CD4-positive, alpha-beta T cell treated with Interleukin-21 for 1 hour (primary cell): ENCODE results near the gene MAML2.

Source experiments
- DNase-seq: peaks from one replicate; pipeline ENCODE4 v3.0.0-alpha.2; 2020

The MAML2 gene

DNA sequence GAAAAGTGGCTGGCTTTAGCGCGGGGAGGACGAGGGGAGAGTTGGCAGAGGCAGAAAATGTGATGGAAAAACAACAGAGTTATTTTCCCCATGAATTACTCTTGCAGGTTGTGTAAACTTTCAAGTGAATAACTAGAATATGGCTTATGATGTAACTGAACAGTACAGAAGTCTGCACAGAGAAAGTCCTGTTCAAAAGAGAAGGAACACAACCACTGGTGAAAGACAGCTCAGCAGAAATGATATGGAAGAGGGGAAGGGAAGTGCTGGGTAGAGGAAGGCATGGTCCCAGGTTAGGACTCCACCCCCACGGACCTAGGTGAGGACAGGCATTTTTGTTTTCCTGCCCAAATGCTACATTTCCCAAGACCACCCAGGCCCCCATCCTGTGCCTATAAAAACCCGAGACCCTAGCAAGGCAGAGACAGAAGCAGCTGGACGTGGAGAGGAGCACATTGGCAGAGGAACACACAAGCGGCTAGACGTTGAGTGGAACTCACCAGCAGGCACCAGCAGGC, 77.7 kb downstream of the MAML2 start:
- DNase-seq = no peak

DNA sequence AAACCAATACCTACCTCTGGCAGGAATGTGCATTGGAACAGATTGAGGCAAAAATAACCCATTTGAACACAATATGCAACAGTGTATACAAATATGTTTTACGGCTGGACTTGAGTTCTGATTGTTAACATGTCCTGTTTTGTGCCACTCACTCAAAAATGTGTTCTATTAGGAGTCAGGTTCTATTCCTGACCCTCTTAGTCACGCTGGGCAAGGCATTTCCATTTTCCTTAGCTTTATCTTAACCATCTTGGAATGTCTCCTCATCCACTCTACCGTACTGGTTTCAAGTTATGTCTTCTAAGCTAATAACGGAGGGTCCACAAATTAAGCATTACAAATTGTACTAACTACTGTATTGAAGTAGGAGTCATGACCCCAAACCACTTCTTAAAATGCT, 78.6 kb downstream of the MAML2 start:
- no peak for DNase-seq

DNA sequence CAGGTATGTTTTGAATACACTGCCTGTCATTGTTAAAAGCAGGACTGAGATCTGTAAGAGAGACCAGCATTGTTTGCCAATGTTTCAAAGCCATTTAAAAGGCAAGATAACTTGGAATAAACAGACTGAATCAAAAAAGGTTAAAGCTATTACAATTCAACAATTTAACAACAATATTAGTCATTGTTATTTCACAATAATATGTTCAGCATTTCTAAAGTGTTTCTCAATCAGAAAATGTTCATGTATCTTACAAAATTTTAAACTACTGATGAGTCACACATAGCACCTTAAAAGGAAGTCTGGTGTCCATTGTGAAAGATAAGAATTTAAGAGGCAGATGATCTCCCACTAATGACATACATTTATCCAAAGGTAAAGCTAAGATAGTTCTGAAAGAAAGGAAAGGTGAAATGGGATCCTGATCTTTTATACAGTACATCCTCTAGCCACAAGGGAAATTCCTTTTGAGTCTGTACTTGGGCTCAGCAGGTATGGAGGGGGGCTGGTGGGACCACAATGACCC, 79.7 kb downstream of the MAML2 start:
- DNase-seq = no peak

DNA sequence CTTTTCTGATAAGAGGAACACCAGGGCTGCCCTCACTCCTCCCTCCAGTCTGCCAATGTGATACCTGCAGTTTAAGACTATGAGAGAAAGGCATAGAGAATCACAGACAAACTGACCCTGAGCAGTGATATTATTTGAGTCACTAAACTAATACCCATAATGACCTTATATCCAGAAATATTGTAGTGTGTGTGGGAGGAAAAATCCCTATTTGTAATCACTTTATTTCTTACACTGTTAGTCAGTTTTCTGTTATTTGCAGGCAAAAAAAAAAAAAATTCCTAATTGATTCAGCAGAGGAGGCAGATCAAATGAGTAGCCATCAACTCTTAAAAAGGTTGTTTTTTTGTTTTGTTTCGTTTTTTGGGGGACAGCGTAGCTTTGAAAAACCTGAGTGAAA, 82.5 kb downstream of the MAML2 start:
- DNase-seq = no peak

DNA sequence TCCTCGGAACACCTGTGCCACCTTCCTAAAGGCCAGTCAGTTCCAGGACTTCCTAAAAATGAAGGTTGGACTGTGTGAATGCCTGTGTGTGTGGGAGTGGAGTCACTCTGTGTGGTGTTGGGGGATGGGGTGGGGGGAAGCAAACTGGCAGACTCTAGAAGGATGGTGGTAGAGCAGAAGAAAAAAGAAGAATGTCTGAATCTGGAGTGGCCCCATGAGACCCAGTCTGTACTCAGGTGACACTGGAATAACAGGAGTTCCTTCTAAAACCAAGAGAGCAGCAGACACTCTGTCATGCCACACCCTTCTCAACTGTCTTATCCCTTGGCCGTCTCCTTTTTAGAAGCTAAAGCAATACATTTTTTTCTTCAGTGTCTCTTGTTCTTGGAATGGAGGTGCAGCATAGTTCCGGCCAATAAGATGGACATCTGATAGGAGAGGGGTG, 82.9 kb downstream of the MAML2 start:
- no peak for DNase-seq

DNA sequence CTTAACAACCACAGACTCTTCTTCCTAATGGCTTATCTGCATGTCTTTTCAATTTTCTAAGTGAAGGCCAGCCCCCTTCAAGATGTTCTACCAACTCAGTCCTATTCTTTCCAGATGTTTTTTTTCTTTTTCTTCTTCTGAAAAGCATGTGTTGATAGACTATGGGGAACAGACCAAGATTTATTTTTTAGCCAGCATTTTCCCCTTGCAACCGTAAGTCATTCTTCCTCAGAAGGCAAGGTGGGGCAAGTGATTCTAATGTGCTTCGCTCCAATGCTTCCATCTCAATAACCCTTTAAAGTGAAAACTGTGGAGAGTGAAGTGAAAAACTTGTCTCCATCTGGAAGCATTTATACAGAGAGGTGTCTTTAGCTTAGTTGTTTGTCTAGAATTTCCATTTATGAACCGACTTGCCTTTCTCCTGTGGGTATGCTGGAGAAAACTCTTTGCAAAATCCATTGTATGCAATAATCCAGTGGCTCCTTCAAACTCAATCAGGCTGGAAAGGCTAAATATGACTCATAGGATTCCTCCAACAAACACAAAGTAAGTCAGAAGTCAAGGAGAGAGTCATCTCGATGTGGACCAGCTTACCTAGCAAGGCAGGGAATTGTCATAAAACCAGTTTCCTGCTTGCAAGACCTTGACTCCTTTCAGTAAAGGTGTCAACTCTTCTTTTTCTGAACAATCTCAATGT, 83.7 kb downstream of the MAML2 start:
- DNase-seq = no peak

DNA sequence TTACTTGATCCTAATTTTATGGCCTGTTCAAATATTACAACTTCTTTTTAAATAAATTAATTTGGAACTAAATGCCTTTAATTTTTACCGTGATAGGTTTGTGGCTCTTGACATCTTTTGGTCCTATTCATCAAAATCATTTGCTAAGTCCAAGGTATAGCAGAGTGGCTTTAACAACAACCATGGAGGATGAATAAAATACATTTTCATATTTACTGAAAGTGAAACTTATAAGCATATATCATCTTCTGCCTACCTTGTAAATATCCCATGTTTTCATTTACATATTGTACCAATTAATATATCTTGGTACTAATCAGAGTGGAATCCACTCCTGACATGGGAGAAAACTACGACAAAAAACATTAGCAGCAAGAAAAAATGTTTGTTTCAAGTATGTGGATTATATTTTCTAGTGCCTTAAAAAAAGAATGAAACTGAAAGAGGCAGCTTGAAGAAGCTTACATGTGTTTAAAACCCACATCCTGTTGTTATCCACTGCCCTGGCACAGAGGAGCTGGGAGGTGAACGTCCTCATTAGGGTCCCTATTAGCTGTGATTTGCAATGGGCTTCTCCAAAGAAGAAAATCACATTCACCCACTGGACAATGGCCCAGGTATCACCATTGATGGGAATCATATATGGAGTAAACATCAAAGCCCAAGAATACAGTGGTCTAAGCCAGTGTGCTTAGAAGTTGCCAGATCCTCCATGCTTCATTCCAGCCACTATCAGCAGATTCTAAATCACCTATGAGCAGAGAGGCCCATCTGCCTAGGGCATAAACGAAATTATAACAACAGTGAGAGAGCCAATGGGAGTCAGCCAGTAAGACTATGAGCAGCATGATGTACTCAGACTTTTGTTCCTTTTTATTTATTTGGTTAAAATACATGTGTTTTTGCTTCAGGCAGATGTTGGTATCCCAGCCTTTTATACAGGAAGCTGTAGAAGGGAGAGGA, 84.7 kb downstream of the MAML2 start:
- peak; percentile 70 for DNase-seq

DNA sequence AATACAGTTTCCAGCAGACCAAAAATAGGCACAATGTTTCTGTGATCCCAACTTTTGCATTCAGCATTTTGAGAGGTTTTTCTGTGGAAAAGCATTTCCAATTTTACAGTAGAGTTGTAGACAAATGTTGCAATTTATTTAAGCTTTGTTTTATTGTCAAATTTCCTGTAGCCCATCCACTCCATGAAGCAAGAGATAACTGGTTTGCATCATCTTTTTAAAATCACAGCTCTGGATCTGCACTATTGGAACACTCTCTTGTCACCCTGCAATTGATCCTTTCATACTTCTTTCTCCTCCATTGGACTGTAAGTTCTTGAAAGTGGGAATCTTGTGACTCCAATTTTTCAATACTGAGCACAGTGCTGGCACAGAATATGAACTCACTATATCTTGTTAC, 86.0 kb downstream of the MAML2 start:
- no peak for DNase-seq

DNA sequence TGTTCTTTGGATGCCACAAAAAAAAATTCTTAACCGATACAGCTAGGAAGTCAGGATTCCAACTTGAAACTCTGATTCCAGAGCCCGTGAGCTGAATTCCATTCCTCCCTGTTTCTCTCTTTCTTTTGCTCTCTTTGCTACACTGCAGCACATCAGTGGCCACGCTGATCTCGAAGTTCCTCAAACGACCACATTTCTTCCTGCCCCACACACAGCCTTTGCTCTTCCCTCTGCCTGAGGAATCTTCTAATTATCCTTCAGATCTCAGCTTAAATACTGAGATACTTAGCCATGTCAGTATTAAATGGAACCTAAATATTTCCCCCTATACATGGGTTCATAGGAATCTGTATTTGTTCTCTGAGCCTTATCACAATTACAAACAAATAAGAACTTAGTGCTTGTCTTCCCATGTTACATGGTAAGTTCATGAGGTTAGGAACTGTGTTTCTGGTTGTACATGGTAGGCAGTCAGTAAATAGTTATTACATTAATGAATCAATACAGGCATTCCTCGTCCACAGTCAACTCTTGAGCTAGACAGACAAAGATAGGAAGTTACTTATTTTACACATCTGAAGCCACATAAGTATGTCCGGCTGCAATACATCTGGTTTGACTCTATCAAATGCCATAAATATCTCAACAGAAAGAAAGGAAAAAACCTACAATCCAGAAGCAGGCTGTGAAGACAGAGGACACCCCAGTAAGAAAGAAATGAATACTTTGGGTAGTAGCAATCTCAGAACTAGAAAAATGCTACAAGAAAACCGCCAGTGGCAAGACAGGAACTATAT, 86.6 kb downstream of the MAML2 start:
- no peak for DNase-seq

DNA sequence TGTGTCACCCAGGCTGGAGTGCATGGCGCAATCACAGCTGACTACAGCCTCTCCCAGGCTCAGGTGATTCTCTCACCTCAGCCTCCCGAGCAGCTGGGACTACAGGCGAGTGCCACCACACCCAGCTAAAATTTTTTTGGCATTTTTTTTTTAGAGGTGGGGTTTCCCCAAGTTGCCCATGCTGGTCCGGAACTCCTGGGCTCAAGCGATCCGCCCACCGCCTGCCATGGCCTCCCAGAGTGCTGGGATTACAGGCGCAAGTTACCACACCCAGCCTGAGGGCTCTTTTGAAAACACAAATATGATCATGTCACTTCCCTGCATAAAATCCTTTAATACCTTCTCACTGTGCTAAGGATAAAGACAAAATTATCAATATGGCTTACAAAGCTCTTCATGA, 88.1 kb downstream of the MAML2 start:
- peak; percentile 24 for DNase-seq

DNA sequence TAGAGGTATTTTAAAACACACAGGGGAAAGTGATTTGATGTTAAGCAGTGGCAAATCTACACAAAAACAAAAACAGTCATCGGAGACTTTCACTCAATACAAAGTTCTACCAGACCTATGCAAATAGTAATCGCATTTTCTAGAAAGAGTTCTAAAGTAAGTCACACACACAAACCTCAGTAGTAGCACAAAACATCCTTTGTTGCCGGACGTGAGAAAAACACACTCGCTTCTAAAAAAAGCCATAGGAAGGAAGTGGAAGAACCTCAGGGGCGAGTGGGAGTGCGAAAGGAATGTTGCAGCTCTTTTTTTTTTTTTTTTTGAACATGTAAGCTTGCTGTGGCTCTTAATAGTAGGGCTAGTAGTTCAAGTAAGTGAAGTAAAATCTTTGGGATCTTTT, 88.9 kb downstream of the MAML2 start:
- peak; percentile 57 for DNase-seq

DNA sequence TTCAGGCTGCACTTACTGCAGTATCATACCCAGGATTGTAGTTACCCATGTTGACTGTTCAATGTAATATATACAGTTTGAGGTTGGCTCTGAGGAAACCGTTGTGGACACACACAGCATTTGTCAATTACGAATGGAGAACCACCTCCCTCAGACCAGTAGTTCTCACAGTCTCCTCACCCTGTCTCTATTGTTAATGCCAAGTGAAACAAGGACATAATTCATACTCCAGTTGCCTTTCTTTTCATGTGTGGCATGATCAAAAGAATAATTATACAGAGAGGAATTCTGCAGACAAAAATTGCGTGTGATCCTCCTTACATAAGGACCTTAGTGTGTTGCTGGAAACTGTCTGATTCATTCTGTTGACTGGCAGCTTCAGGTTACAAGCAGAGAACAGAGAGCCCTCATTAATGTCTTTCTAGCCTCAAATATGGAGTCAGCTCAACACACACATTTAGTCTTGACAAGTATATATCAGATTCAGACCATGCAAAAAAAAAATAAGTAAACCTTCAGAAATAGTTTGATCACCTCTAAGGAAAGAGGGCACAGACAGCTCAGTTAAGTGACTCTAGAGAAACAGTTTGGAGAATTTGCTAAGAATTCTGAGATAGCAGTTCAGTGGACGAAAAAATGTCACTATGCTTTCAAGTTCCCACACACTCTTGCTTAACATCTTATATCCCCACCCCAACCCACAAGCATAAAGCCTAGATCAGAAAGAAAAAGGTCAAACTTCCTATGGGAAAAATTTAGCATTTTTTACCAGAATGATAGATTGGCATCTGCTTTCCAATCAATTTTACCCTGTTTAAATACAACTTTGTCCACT, 96.1 kb downstream of the MAML2 start:
- DNase-seq = no peak

DNA sequence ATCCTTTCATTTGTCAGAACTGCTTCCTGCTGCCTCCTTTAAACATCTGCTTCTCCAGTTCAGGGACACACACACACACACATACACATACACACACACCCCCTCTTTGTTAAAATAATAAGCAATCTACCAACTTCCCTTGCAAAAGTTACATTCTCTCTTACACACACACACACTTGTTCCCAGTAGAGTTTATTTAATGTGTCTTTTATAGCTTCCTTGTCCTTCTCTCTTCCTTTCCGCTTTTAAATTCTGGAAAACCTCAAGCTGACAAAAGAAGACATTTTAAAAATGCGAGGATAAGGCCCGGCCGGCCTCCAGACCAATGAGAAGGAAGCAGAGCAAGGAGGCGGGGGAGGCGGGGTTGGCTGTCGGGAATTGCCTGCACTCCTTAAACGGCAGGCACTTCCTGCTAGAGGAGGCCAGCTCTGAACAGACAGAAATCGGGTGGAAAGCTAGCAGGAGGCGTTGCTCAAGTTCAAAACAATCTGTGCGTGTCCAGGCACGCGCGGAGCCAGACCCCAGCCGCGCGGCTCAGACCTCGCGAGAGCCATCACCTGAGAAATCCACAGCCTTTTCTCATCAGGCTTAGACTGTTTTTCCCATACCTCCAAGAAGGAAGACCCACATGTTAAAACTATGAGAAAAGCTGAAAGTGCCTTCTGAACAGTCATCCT, 99.9 kb downstream of the MAML2 start:
- DNase-seq = peak; percentile 84

DNA sequence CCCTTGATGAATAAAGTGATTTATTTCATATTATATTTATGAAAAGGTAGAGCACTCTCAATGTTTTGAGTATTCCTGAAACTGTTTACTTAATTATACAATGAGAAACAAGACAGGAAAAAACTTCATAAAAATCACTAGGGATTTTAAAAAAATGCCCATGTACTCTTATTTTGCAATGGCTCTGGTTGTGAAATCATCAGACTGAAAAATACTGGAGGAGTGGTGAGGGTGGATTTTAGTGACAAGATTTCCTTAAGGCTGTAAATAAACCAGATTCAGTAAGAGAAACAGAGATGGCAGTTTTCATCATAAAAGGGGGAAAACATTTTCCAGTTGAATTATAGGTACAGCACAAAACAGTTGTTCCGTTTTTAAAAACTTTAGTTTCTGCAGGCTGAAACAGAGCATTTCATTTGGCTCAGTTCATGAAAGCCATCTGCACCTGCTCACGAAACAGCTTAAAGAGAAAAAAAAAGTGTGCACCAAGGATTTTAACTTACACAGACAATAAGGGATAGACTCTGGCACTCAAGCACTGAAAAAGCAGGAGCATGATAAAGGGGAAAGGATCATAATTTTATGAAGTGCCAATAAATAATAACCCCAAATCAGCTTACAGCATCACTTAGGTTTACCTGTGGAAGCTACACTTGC, 100.7 kb downstream of the MAML2 start:
- DNase-seq = no peak

DNA sequence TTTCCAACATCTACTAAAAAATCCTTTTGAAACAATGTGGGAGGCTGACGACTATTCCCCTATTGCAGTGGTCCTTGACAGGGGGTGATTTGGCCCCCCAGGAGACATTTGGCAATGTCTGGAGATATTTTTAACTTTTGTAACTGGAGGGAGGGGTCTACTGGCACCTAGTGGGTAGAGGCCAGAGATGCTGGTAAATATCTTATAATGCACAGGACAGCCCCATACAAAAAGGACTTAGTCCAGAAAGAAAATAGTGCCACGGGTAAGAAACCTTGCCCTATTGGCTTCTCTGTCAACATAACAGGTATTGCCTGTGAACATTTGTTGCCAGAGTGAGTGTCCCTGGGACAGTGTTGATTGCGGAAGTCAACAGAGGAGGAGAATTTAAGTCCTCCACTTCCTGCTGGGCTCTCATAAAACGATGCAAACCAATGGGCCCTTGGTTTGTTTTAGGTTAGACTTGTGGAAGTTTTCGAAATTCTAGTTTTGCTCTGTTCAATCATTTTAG, 101.6 kb downstream of the MAML2 start:
- DNase-seq = no peak

DNA sequence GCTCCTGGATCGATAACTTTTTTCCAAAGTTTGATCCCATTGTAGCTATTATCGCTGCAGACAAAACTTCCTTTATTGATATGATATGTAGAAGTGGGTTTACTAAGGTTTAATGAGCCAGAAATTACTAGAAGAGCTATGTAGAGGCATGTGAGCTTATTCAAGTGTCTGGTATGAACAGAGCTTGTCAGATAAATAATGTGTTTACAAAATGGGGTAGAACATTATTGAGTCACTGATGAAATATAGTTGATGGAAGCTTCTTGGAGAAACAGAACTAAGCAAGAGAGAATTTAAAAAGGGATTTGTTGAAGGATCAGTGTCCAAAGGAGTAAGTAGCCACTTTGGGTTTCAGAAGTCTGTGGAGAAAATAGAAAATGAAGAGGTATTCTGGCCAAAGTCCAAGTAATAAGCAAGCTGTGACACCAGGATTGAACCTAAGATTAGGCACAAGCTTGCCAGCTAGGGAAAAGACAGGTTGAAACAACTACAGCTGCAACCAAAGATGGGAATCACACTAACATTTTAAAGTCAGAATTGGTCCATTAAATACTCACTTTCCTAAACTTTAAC, 104.3 kb downstream of the MAML2 start:
- DNase-seq = no peak

DNA sequence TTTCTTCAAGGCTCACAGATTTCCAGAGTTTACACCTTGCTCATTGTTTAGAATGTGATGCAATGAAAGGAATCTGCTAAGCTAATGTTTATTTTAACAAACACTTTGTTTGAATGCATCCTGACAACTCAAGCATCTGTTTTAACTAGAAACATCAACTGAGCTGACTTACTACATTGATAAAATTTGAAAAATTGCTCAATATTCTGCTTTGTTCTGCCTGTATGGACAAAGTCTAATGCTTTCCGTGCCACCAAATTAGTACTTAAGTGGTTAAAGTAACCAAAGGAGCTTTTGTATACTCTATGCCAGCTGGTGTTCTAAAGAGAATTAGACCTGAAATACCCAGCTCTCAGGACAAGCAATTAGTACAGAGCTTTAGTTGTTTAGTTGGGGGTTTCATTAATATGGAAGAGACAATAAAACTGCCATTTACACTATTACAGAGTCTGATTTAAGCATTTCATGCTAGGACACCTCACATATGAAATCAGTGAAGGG, 105.2 kb downstream of the MAML2 start:
- DNase-seq = no peak

DNA sequence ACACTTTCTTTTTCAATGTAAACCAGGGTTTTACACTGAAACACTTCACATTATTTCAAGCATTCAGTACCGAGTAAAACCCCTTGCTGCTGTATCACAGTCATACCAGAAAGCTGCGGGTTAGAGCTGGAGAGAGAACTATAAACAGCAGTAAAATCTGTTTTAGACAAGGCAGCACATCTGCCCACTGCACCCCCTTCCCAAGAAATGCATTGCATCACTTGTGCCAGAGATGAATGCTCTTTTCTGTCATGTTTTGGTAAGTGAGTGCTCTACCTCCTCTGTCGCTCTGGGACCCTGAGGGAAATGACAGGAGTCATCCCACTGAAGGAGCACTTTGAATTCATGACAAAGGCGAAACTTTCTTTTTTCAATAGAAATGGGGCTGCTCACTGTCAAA, 107.2 kb downstream of the MAML2 start:
- DNase-seq = no peak

DNA sequence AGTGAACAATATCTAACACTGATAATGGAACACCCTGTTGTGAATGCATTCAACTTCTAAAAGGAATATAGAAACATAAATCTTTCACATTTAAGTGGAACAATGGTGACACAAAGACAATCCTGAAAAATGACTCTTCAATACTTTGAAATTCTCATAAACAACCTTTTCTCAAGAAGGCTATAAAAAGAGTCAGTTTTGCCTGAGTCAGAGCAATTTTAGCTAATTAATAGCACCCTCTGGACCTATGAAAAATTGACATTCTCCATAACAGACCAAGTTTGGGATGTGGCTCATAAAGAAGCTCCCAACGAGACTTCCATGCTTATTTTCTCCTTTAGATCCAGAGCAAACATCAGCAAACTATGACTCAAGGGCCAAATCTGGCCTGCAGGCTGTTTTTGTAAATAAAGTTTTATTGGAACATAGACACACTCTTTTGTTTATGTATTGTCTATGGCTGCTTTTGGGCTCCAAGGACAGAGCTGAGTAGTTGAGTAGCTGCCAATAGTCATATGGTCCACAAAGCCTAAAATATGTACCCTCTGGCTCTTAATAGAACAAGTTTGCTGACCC, 108.0 kb downstream of the MAML2 start:
- no peak for DNase-seq

DNA sequence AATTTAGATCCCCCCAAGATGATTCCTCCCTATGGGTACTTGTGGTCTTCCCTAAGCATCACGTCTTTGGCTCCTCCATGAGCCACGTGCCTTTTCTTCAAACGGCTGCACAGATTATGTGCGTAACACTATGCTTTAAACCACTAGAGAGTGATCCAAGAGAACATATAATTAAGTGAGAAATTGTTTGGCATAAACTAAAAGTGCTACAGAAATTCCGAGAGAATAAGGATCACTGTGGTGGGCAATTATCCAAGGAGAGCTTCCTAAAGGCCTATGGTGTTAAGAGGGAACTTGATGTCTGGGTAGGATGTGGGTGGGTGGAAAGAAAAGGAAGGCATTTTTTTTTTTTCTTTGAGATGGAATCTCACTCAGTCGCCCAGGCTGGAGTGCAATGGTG, 110.9 kb downstream of the MAML2 start:
- no peak for DNase-seq
